H9 (cell line): ENCODE data around the gene KLHL18. TPM values are rescaled to one million over a fixed set of nuclear protein-coding genes. Genes with fewer than 3 reads are reported as not detected.
A peak's percentile ranks its signal among the peaks of the same experiment; 100 is the strongest.

Experiments used
- DNase-seq: peaks from one replicate; pipeline ENCODE4 v3.0.0-alpha.2; 2017
- H2AFZ ChIP-seq: one replicate; pipeline ENCODE4 v1.6.1; 2013; ENCODE audit warnings: mild to moderate bottlenecking, low read length, control low read depth, moderate library complexity
- H2AK5ac ChIP-seq: 2 replicates; pipeline ENCODE4 v1.6.1; 2013; ENCODE audit warnings: low read length, control low read depth, mixed read lengths; ENCODE audit not compliant: insufficient read length
- H2BK120ac ChIP-seq: one replicate; pipeline ENCODE4 v1.6.1; 2013; ENCODE audit warnings: low read depth, mild to moderate bottlenecking, low read length, control low read depth, inconsistent platforms; ENCODE audit not compliant: poor library complexity, severe bottlenecking
- H2BK12ac ChIP-seq: 2 replicates; pipeline ENCODE4 v1.6.1; 2013; ENCODE audit warnings: low read length, control low read depth, mixed read lengths, low read depth; ENCODE audit not compliant: insufficient read length
- H2BK15ac ChIP-seq: 2 replicates; pipeline ENCODE4 v1.6.1; 2013; ENCODE audit warnings: low read depth, low read length, control low read depth
- H2BK20ac ChIP-seq: one replicate; pipeline ENCODE4 v1.6.1; 2013; ENCODE audit warnings: low read depth, mild to moderate bottlenecking, low read length, control low read depth, inconsistent platforms; ENCODE audit not compliant: poor library complexity, severe bottlenecking
- H2BK5ac ChIP-seq: 2 replicates; pipeline ENCODE4 v1.6.1; 2013; ENCODE audit warnings: low read length, control low read depth, mixed read lengths; ENCODE audit not compliant: insufficient read length
- H3K14ac ChIP-seq: 2 replicates; pipeline ENCODE4 v1.6.1; 2013; ENCODE audit warnings: low read length, control low read depth; ENCODE audit not compliant: insufficient read depth
- H3K18ac ChIP-seq: 2 replicates; pipeline ENCODE4 v1.6.1; 2013; ENCODE audit warnings: low read depth, mild to moderate bottlenecking, mixed read lengths, low read length, control low read depth; ENCODE audit not compliant: insufficient read length
- H3K23ac ChIP-seq: 2 replicates; pipeline ENCODE4 v1.6.1; 2013; ENCODE audit warnings: low read length, control low read depth, mixed read lengths, low read depth; ENCODE audit not compliant: insufficient read length
- H3K23me2 ChIP-seq: 2 replicates; pipeline ENCODE4 v1.6.1; 2013; ENCODE audit warnings: low read depth, mild to moderate bottlenecking, mixed read lengths, low read length, control low read depth; ENCODE audit not compliant: insufficient read length, poor library complexity, severe bottlenecking
- H3K27ac ChIP-seq: 2 replicates; pipeline ENCODE4 v1.5.1; 2013; ENCODE audit warnings: low read length, control low read depth, mixed read lengths, low read depth; ENCODE audit not compliant: insufficient read length
- H3K27me3 ChIP-seq: 2 replicates; pipeline ENCODE4 v1.6.1; 2013; ENCODE audit warnings: low read length, control low read depth, inconsistent platforms; ENCODE audit not compliant: insufficient read depth
- H3K4ac ChIP-seq: 2 replicates; pipeline ENCODE4 v1.6.1; 2013; ENCODE audit warnings: low read depth, mild to moderate bottlenecking, control low read depth, inconsistent platforms, low read length, moderate library complexity
- H3K4me1 ChIP-seq: 2 replicates; pipeline ENCODE4 v1.6.1; 2013; ENCODE audit warnings: low read length, control low read depth, inconsistent platforms; ENCODE audit not compliant: insufficient read depth
- H3K4me2 ChIP-seq: 2 replicates; pipeline ENCODE4 v1.6.1; 2013; ENCODE audit warnings: low read length, control low read depth, mixed read lengths; ENCODE audit not compliant: insufficient read length, insufficient read depth
- H3K56ac ChIP-seq: 2 replicates; pipeline ENCODE4 v1.6.1; 2013; ENCODE audit warnings: low read depth, mild to moderate bottlenecking, mixed read lengths, low read length, control low read depth; ENCODE audit not compliant: insufficient read length
- H3K79me1 ChIP-seq: 2 replicates; pipeline ENCODE4 v1.6.1; 2013; ENCODE audit warnings: low read depth, mild to moderate bottlenecking, moderate library complexity, low read length, control low read depth, inconsistent platforms; ENCODE audit not compliant: insufficient read depth, poor library complexity, severe bottlenecking
- H3K79me2 ChIP-seq: 2 replicates; pipeline ENCODE4 v1.6.1; 2013; ENCODE audit warnings: low read length, control low read depth, inconsistent platforms; ENCODE audit not compliant: insufficient read depth
- H3K9ac ChIP-seq: 2 replicates; pipeline ENCODE4 v1.6.1; 2013; ENCODE audit warnings: low read length, control low read depth, mixed read lengths; ENCODE audit not compliant: insufficient read length; ENCODE audit errors: extremely low read depth
- H3K9me3 ChIP-seq: one replicate; pipeline ENCODE4 v1.6.1; 2013; ENCODE audit warnings: low read depth, low read length, inconsistent platforms; ENCODE audit not compliant: control insufficient read depth
- H3T11ph ChIP-seq: one replicate; pipeline ENCODE4 v1.6.1; 2013; ENCODE audit warnings: mild to moderate bottlenecking, low read length, control low read depth, inconsistent platforms
- H4K20me1 ChIP-seq: one replicate; pipeline ENCODE4 v1.6.1; 2013; ENCODE audit not compliant: control insufficient read depth, insufficient read length, insufficient read depth
- H4K5ac ChIP-seq: 2 replicates; pipeline ENCODE4 v1.6.1; 2013; ENCODE audit warnings: low read depth, mild to moderate bottlenecking, mixed read lengths, low read length, control low read depth; ENCODE audit not compliant: insufficient read length
- H4K8ac ChIP-seq: replicated peaks from 2 replicates; pipeline ENCODE4 v1.6.1; 2013; ENCODE audit warnings: low read length, control low read depth, mixed read lengths, low read depth; ENCODE audit not compliant: insufficient read length
- H4K91ac ChIP-seq: 2 replicates; pipeline ENCODE4 v1.6.1; 2013; ENCODE audit warnings: low read depth, mild to moderate bottlenecking, moderate library complexity, mixed read lengths, low read length, control low read depth; ENCODE audit not compliant: insufficient read length
- H3K27ac Mint-ChIP-seq, 3 experiments: 2 replicates in 2 of 3; 3 replicates in 1 of 3; pipeline ENCODE4 v1.8.0; 2020 to 2021; ENCODE audit warnings: mixed read lengths in 3 of 3, mild to moderate bottlenecking in 1 of 3, moderate library complexity in 1 of 3
- H3K27me3 Mint-ChIP-seq: 2 replicates; pipeline ENCODE4 v1.8.0; 2021; ENCODE audit warnings: low read depth, mild to moderate bottlenecking, moderate library complexity, mixed read lengths
- H3K36me3 Mint-ChIP-seq, 3 experiments: 2 replicates in 2 of 3; 3 replicates in 1 of 3; pipeline ENCODE4 v1.8.0; 2020 to 2021; ENCODE audit warnings: low read depth in 3 of 3, mixed read lengths in 3 of 3; ENCODE audit not compliant: insufficient read depth in 1 of 3
- H3K4me1 Mint-ChIP-seq, 2 experiments: 2 replicates each; pipeline ENCODE4 v1.8.0; 2020; ENCODE audit warnings: mixed read lengths in 2 of 2
- H3K4me3 Mint-ChIP-seq, 2 experiments: 2 replicates in 1 of 2; 3 replicates in 1 of 2; pipeline ENCODE4 v1.8.0; 2020 to 2021; ENCODE audit warnings: mild to moderate bottlenecking in 2 of 2, mixed read lengths in 2 of 2, moderate library complexity in 1 of 2
- H3K9me3 Mint-ChIP-seq, 2 experiments: 2 replicates in 1 of 2; 3 replicates in 1 of 2; pipeline ENCODE4 v1.8.0; 2020; ENCODE audit warnings: mild to moderate bottlenecking in 2 of 2, mixed read lengths in 2 of 2, moderate library complexity in 1 of 2
- CTCF ChIP-seq: fragments of 200-600 bp; sonication (generic); conservative IDR thresholded peaks from 3 replicates; pipeline ENCODE4 v1.8.0; 2021; ENCODE audit warnings: antibody characterized with exemption, mild to moderate bottlenecking
- WGBS: extraction: QIAGEN DNeasy Blood & Tissue Kit; methylation state at CpG from one replicate; pipeline ENCODE4 v1.1.7; 2013; ENCODE audit warnings: missing lambda C conversion rate, low lambda C conversion rate, mixed read lengths; ENCODE audit not compliant: insufficient read length; ENCODE audit errors: extremely low coverage; 5-methylcytosine and 5-hydroxymethylcytosine counted together
- total RNA-seq: library from RNA; stranded (reverse); gene quantifications from 2 replicates; pipeline ENCODE4 v1.2.1, GENCODE V29; 2021

KLHL18 gene
- total RNA-seq, 1 experiment from 2014 or later = 55.3 TPM

- no peaks in the 10 kb centered on the region for H3K79me1 ChIP-seq
- no peak overlapping the region for H2BK20ac ChIP-seq
- no peak overlapping the region for H2AFZ ChIP-seq
- H3K27ac ChIP-seq = no peak overlapping the region
- no peak for DNase-seq
- no peak overlapping the region for H2BK12ac ChIP-seq
- no peak overlapping the region for H2BK120ac ChIP-seq
- no peaks in the 10 kb centered on the region for H3K9me3 Mint-ChIP-seq
- no peak overlapping the region for H3T11ph ChIP-seq
- no peaks in the 10 kb centered on the region for H3K79me2 ChIP-seq
- no peak overlapping the region for H4K8ac ChIP-seq
- H3K56ac ChIP-seq = no peak overlapping the region
- no peaks in the 10 kb centered on the region for H4K20me1 ChIP-seq
- WGBS = no CpG with 5 or more reads among the region's 5 CpGs
- H2AK5ac ChIP-seq = no peak overlapping the region
- H3K18ac ChIP-seq = no peak overlapping the region
- H3K9ac ChIP-seq = no peak overlapping the region
- H4K5ac ChIP-seq = no peak overlapping the region
- no peaks in the 10 kb centered on the region for H3K9me3 ChIP-seq
- no peak overlapping the region for H3K14ac ChIP-seq
- no peak overlapping the region; a peak in 1 of 5 replicates for H3K4me3 Mint-ChIP-seq
- H3K4me1 ChIP-seq = no peaks in the 10 kb centered on the region
- TF ChIP-seq CTCF = peak; percentile 39; the same call in 2 of the 3 replicates
- peaks cover 0 to 6% of the 10 kb centered on the region in 2 experiments; a peak in 2 of 4 replicates for H3K4me1 Mint-ChIP-seq
- no peaks in the 10 kb centered on the region for H3K27me3 ChIP-seq
- H3K27ac Mint-ChIP-seq = peak overlapping the region in 2 of 3 experiments; percentile 27 to 48; a peak in 1 of 7 replicates
- no peaks in the 10 kb centered on the region for H3K27me3 Mint-ChIP-seq
- no peaks in the 10 kb centered on the region for H3K23me2 ChIP-seq
- H3K23ac ChIP-seq = no peak overlapping the region
- H4K91ac ChIP-seq = no peak overlapping the region
- no peak overlapping the region for H2BK5ac ChIP-seq
- H2BK15ac ChIP-seq = no peak overlapping the region
- no peaks in the 10 kb centered on the region for H3K36me3 Mint-ChIP-seq
- no peak overlapping the region for H3K4ac ChIP-seq
- H3K4me2 ChIP-seq = no peak overlapping the region
Observed at GRCh38 chr3:47273564-47273963, 9.2 kb upstream of the KLHL18 start.
